AG04450 (cell line): Measurements from ENCODE around the gene SIGLEC10. TPM values are rescaled to one million over a fixed set of nuclear protein-coding genes. Genes with fewer than 3 reads are reported as not detected.
"Not testable (repeated sequence)": the region's sequence is repeated elsewhere in the genome, so short reads cannot be mapped to it uniquely, and the experiment has no call there.

Experiments
- CTCF ChIA-PET: fragments of 300-600, 350-600 bp; formaldehyde crosslinking; extraction: SDS; loops from one replicate; lab custom pipeline; 2022; ENCODE audit warnings: antibody characterized with exemption, inconsistent platforms; lab: Charles Lee
- POLR2A ChIA-PET: fragments of 350-600 bp; formaldehyde crosslinking; extraction: SDS; loops from one replicate; lab custom pipeline; 2021; ENCODE audit warnings: antibody characterized with exemption, inconsistent platforms; lab: Yijun Ruan, JAX
- DNase-seq: peaks from one replicate; pipeline ENCODE4 v3.0.0-alpha.2; 2011; ENCODE audit warnings: low read depth, low spot score
- H3K27ac ChIP-seq: one replicate; pipeline ENCODE4 v1.5.1; 2012; ENCODE audit warnings: low read depth, low read length, control low read depth
- H3K27me3 ChIP-seq: one replicate; pipeline ENCODE4 v1.6.0; 2012; ENCODE audit warnings: low read length; ENCODE audit not compliant: control insufficient read depth, insufficient read depth
- H3K4me3 ChIP-seq: 2 replicates; pipeline ENCODE4 v1.5.1; 2011; ENCODE audit warnings: mild to moderate bottlenecking, low read depth, low read length, control low read depth
- H3K9me3 ChIP-seq: 2 replicates; pipeline ENCODE4 v1.5.1; 2012; ENCODE audit warnings: low read length; ENCODE audit not compliant: control insufficient read depth, insufficient read depth
- CTCF ChIP-seq: IDR thresholded peaks from 2 replicates; pipeline ENCODE4 v1.5.1; 2011; ENCODE audit warnings: low read depth, low read length, control low read depth, inconsistent platforms
- polyA plus RNA-seq: library from polyadenylated mRNA; depleted of rRNA; stranded (reverse); fragments of >200 nt; gene quantifications from 2 replicates; pipeline ENCODE4 v1.2.3, GENCODE V29; 2011

The SIGLEC10 gene
- polyA plus RNA-seq, 1 experiment, result not detected

GRCh38 chr19:51402117-51402516, 15.3 kb downstream of the SIGLEC10 start:
- peaks cover 21% of the 10 kb centered on the region for H3K9me3 ChIP-seq
- H3K4me3 ChIP-seq, result no peak overlapping the region
- ChIA-PET POLR2A (no interaction called here), CTCF (no interaction called here)
- H3K27ac ChIP-seq, result no peak overlapping the region
- no peaks in the 10 kb centered on the region for H3K27me3 ChIP-seq
- DNase-seq, result no peak
- TF ChIP-seq CTCF, result no peak

GRCh38 chr19:51399936-51400335, 17.5 kb downstream of the SIGLEC10 start:
- H3K27me3 ChIP-seq, H3K4me3 ChIP-seq, DNase-seq, POLR2A ChIA-PET, H3K27ac ChIP-seq: not testable (repeated sequence)
- peaks cover 18% of the 10 kb centered on the region for H3K9me3 ChIP-seq
- CTCF ChIA-PET, result interaction anchor here (1.1 kb wide), 1 partner anchor 60 kb away, joined by 4 read pairs; no protein-coding TSS in a partner anchor

GRCh38 chr19:51399231-51399630, 18.2 kb downstream of the SIGLEC10 start:
- peaks cover 18% of the 10 kb centered on the region for H3K9me3 ChIP-seq
- ChIA-PET POLR2A (interaction anchor here (0.7 kb wide), 1 partner anchor 34 kb away, joined by 3 read pairs; no protein-coding TSS in a partner anchor), CTCF (interaction anchor here (0.9 to 1.9 kb wide), 7 partner anchors 8 to 379 kb away, joined by 3 to 8 read pairs (median 4); no protein-coding TSS in a partner anchor)
- H3K4me3 ChIP-seq, result no peak overlapping the region
- DNase-seq, result no peak
- H3K27me3 ChIP-seq, result no peaks in the 10 kb centered on the region
- no peak overlapping the region for H3K27ac ChIP-seq
- TF ChIP-seq CTCF, result no peak

GRCh38 chr19:51398096-51398704, 19.2 kb downstream of the SIGLEC10 start:
- peak; percentile 61 for TF ChIP-seq CTCF
- H3K9me3 ChIP-seq, result peaks cover 14% of the 10 kb centered on the region
- CTCF ChIA-PET, result interaction anchor here (0.7 to 1.9 kb wide), 10 partner anchors 9 to 380 kb away, joined by 3 to 8 read pairs (median 4); no protein-coding TSS in a partner anchor
- DNase-seq, result no peak
- H3K27me3 ChIP-seq, result no peaks in the 10 kb centered on the region
- no peak overlapping the region for H3K4me3 ChIP-seq
- H3K27ac ChIP-seq, result no peak overlapping the region
- POLR2A ChIA-PET, result interaction anchor here (0.7 kb wide), 1 partner anchor 33 kb away, joined by 3 read pairs; no protein-coding TSS in a partner anchor

- H3K27me3 ChIP-seq, H3K27ac ChIP-seq, DNase-seq, H3K4me3 ChIP-seq, POLR2A ChIA-PET: not testable (repeated sequence)
- CTCF ChIA-PET, result interaction anchor here (1.0 to 1.9 kb wide), 3 partner anchors 10 to 302 kb away, joined by 4 to 8 read pairs (median 6); no protein-coding TSS in a partner anchor
- H3K9me3 ChIP-seq, result peaks cover 12% of the 10 kb centered on the region
Measured at GRCh38 chr19:51397453-51397852, 20.0 kb downstream of the SIGLEC10 start.

- ChIA-PET POLR2A (no interaction called here), CTCF (interaction anchor here (1.8 kb wide), 1 partner anchor 26 kb away, joined by 7 read pairs; no protein-coding TSS in a partner anchor)
- Histone ChIP-seq H3K9me3 (peaks cover under 1% of the 10 kb centered on the region; the same call in 1 of the 2 replicates), H3K4me3 (no peak overlapping the region), H3K27me3 (no peaks in the 10 kb centered on the region), H3K27ac (no peak overlapping the region)
- TF ChIP-seq CTCF, result no peak
- no peak for DNase-seq
Measured at GRCh38 chr19:51396175-51396574, 21.3 kb downstream of the SIGLEC10 start.
